ENCODE results near the gene H6PD.

Gene H6PD

GRCh38 chr1:9316512-9316911 lies 81.9 kb downstream of the H6PD start:
- no peak for DNase-seq (ENCODE audit: low read depth)

DNA sequence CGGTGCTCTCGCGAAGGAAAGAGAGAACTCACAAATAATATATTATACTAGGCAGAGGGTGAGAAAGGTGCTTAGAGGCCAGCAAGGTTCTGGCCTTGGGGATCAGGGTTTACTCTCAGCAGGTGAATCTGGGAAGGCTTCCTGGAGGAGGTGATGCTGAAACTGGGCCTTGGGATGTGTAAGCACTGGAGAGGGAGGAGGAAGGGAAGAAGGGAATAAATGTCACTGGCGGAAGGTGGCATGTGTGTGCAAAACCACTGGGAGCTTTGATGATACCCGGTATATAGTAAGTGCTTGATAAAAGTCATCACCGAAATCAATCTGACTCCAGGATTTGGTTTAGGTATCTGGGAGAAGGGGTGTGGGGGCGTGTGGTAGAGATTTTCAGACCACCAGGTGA lies 82.5 kb downstream of the H6PD start:
- DNase-seq (ENCODE audit: low read depth) = no peak

- DNase-seq (ENCODE audit: low read depth) = no peak
These were observed 83.2 kb downstream of the H6PD start for GRCh38 chr1:9317591-9318417.

DNA sequence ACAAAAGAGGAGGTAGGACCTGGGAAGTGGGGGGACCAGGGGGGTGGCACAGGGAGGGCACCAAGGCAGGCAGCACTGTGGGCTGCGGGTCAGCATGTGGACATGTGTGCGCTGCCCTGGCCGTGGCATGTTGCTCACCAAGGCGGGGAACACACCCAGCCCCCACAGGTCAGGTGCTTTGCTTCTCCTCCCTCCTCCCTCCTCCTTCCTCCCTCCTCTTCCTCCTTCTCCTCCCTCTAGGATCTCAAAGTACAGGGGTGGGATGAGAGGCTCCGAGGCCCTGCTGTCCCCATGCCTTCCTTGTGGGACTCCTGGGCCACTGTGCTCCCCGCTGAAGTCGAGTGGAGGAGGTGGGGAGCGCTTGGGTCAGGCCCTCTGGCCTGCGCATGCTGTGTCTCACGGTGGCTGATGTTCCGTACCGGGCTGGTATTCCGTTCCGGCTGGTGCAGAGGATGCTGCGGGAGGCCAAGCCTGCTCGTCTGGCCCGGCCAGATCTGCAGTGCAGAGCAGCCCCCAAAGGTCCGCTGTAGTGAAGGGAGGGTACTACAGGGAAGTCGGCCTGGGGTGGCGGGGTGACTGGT lies 84.7 kb downstream of the H6PD start:
- no peak for DNase-seq (ENCODE audit: low read depth)

DNA sequence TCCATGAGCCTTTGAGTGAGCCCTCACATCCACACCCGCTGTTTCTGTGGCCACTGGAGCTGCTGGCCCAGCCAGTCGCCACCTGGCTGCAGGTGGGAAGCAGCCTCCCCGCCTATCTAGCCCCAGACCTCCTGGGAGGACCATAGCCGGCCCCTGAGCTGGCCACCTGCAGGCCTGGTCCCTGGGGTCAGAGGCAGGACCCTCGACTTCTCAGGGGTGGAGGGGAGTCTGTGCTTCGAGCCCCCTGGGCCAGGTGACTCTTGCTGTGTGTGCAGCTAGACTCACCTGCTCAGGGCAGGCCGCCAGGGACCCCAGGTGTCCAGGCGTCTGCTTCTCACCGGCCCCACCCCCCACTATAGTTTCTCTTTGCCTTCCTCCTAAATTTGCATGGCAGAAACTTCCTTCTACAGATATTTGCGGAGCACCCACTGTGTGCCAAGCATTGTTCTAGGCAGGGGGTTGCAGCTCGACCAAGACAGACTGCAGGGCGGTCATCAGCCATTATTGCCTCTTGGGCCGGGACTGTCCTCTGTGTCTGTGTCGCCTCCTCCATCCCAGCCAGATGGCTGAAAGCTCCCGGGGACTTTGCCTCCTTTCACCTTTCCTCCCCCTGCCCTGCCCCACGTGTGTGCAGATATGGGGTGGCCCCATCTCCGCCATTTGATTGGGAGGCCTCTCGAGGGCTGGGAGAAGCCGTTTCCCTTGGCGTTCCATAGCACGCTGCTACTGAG lies 85.4 kb downstream of the H6PD start:
- DNase-seq (ENCODE audit: low read depth) = no peak

Data from T follicular helper cell (primary cell).